Choroid plexus epithelial cell (primary cell): Measurements from ENCODE around the gene CRYBG2.

Source experiments
- DNase-seq: peaks from one replicate; pipeline ENCODE4 v3.0.0-alpha.2; 2010; ENCODE audit warnings: low read depth
- H3K4me3 ChIP-seq: 2 replicates; pipeline ENCODE4 v1.5.1; 2011; ENCODE audit warnings: low read depth, mild to moderate bottlenecking, control low read depth, low read length, moderate library complexity
- CTCF ChIP-seq: conservative IDR thresholded peaks from 2 replicates; pipeline ENCODE4 v1.5.1; 2011; ENCODE audit warnings: low read depth, mild to moderate bottlenecking, control low read depth, inconsistent platforms, low read length, moderate library complexity

Gene CRYBG2

GRCh38 chr1:26353210-26353859, 595 bp downstream of the CRYBG2 start:
- TF ChIP-seq CTCF = no peak
- DNase-seq = no peak
- no peak overlapping the region for H3K4me3 ChIP-seq

GRCh38 chr1:26352338-26352679, 1.6 kb downstream of the CRYBG2 start:
- DNase-seq = no peak
- TF ChIP-seq CTCF = no peak
- no peak overlapping the region for H3K4me3 ChIP-seq

- peak; percentile 39 for DNase-seq
- H3K4me3 ChIP-seq = no peak overlapping the region
- no peak for TF ChIP-seq CTCF
Observed at GRCh38 chr1:26351590-26352337, 2.2 kb downstream of the CRYBG2 start.

- DNase-seq = peak; percentile 36
- TF ChIP-seq CTCF = no peak
- no peak overlapping the region for H3K4me3 ChIP-seq
Observed at GRCh38 chr1:26350701-26351589, 3.0 kb downstream of the CRYBG2 start.

GRCh38 chr1:26350343-26350700, 3.6 kb downstream of the CRYBG2 start:
- no peak for TF ChIP-seq CTCF
- no peak for DNase-seq
- H3K4me3 ChIP-seq = no peak overlapping the region

GRCh38 chr1:26349877-26350244, 4.1 kb downstream of the CRYBG2 start:
- no peak for TF ChIP-seq CTCF
- DNase-seq = no peak
- no peak overlapping the region for H3K4me3 ChIP-seq
